HEK293 (cell line): ENCODE results near the gene BEGAIN.

Experiments used
- CTCF ChIA-PET: fragments of 350-600 bp; formaldehyde crosslinking; extraction: SDS; loops from one replicate; lab custom pipeline; 2021; ENCODE audit warnings: antibody characterized with exemption; lab: Yijun Ruan, JAX
- POLR2A ChIA-PET: fragments of 300-600 bp; formaldehyde crosslinking; extraction: SDS; loops from one replicate; lab custom pipeline; 2020; ENCODE audit warnings: antibody characterized with exemption, inconsistent platforms; lab: Yijun Ruan, JAX
- H3K27ac ChIP-seq: fragments of 200-500 bp; sonication (Bioruptor generic); 2 replicates; pipeline ENCODE4 v1.5.1; 2014; ENCODE audit warnings: low read depth, low read length, control low read depth, inconsistent platforms; ENCODE audit errors: extremely low read depth
- H3K36me3 ChIP-seq, 2 experiments: fragments of 200-500 bp in 1 of 2; sonication (Bioruptor generic) in 1 of 2; 1 replicate in 1 of 2; 2 replicates in 1 of 2; pipeline ENCODE4 v1.5.1; 2014 to 2017; ENCODE audit warnings: inconsistent platforms in 2 of 2, low read length in 2 of 2; ENCODE audit not compliant: control insufficient read depth in 2 of 2, insufficient read depth in 1 of 2
- H3K4me1 ChIP-seq: fragments of 200-500 bp; sonication (Bioruptor generic); 2 replicates; pipeline ENCODE4 v1.5.1; 2014; ENCODE audit warnings: mild to moderate bottlenecking, low read length, inconsistent platforms; ENCODE audit not compliant: control insufficient read depth, insufficient read depth
- H3K4me3 ChIP-seq: 2 replicates; pipeline ENCODE4 v1.5.1; 2011; ENCODE audit warnings: low read depth, mild to moderate bottlenecking, control low read depth, low read length, moderate library complexity
- H3K9me3 ChIP-seq: fragments of 200-500 bp; sonication (Bioruptor generic); 2 replicates; pipeline ENCODE4 v1.5.1; 2014; ENCODE audit warnings: low read depth, low read length, inconsistent platforms; ENCODE audit not compliant: control insufficient read depth, insufficient read depth
- GLIS1 ChIP-seq: fragments of 450-650 bp; formaldehyde crosslinking; IDR thresholded peaks from 2 replicates; pipeline ENCODE4 v1.5.1; 2016; ENCODE audit warnings: missing biosample characterization, missing genetic modification characterization
- MEIS1 ChIP-seq: sonication (generic); formaldehyde crosslinking; IDR thresholded peaks from 2 replicates; pipeline ENCODE4 v1.8.1; 2022; ENCODE audit warnings: missing genetic modification reagents, mild to moderate bottlenecking, borderline replicate concordance
- TCF7L2 ChIP-seq: IDR thresholded peaks from 2 replicates; pipeline ENCODE4 v1.6.1; 2011; ENCODE audit warnings: low read depth, mild to moderate bottlenecking, inconsistent platforms, low read length, moderate library complexity, borderline replicate concordance
- ZBTB20 ChIP-seq: fragments of 450-650 bp; formaldehyde crosslinking; IDR thresholded peaks from 2 replicates; pipeline ENCODE4 v1.5.1; 2016; ENCODE audit warnings: missing biosample characterization, missing genetic modification characterization
- ZFHX2 ChIP-seq: fragments of 450-650 bp; formaldehyde crosslinking; conservative IDR thresholded peaks from 2 replicates; pipeline ENCODE4 v1.5.1; 2016; ENCODE audit warnings: missing biosample characterization, missing genetic modification characterization
- ZFP37 ChIP-seq: fragments of 450-650 bp; formaldehyde crosslinking; IDR thresholded peaks from 2 replicates; pipeline ENCODE4 v1.5.1; 2016; ENCODE audit warnings: missing biosample characterization, missing genetic modification characterization
- ZFP69B ChIP-seq: fragments of 450-650 bp; formaldehyde crosslinking; IDR thresholded peaks from 2 replicates; pipeline ENCODE4 v1.5.1; 2016; ENCODE audit warnings: missing biosample characterization, missing genetic modification characterization
- ZNF175 ChIP-seq: fragments of 450-650 bp; formaldehyde crosslinking; IDR thresholded peaks from 2 replicates; pipeline ENCODE4 v1.5.1; 2016; ENCODE audit warnings: missing biosample characterization, missing genetic modification characterization
- ZNF211 ChIP-seq: fragments of 450-650 bp; formaldehyde crosslinking; IDR thresholded peaks from 2 replicates; pipeline ENCODE4 v1.5.1; 2016; ENCODE audit warnings: low read depth, missing biosample characterization, missing genetic modification characterization
- ZNF239 ChIP-seq: fragments of 450-650 bp; formaldehyde crosslinking; IDR thresholded peaks from 2 replicates; pipeline ENCODE4 v1.5.1; 2016; ENCODE audit warnings: missing biosample characterization, missing genetic modification characterization
- ZNF24 ChIP-seq: fragments of 450-650 bp; formaldehyde crosslinking; IDR thresholded peaks from 2 replicates; pipeline ENCODE4 v1.5.1; 2016; ENCODE audit warnings: missing biosample characterization, missing genetic modification characterization
- ZNF341 ChIP-seq: fragments of 450-650 bp; formaldehyde crosslinking; IDR thresholded peaks from 2 replicates; pipeline ENCODE4; 2016; ENCODE audit warnings: low read depth, missing biosample characterization, missing genetic modification characterization
- ZNF391 ChIP-seq: fragments of 450-650 bp; formaldehyde crosslinking; IDR thresholded peaks from 2 replicates; pipeline ENCODE4 v1.5.1; 2016; ENCODE audit warnings: low read depth, missing biosample characterization, missing genetic modification characterization, borderline replicate concordance
- ZNF416 ChIP-seq: fragments of 450-650 bp; formaldehyde crosslinking; IDR thresholded peaks from 2 replicates; pipeline ENCODE4 v1.5.1; 2016; ENCODE audit warnings: missing biosample characterization, missing genetic modification characterization
- ZNF473 ChIP-seq: fragments of 450-650 bp; formaldehyde crosslinking; IDR thresholded peaks from 2 replicates; pipeline ENCODE4 v1.5.1; 2017; ENCODE audit warnings: missing biosample characterization, missing genetic modification characterization
- ZNF548 ChIP-seq: fragments of 450-650 bp; formaldehyde crosslinking; IDR thresholded peaks from 2 replicates; pipeline ENCODE4 v1.5.1; 2016; ENCODE audit warnings: missing biosample characterization, missing genetic modification characterization
- ZNF549 ChIP-seq: fragments of 450-650 bp; IDR thresholded peaks from 2 replicates; pipeline ENCODE4 v1.5.1; 2018; ENCODE audit warnings: missing biosample characterization, missing genetic modification characterization, mild to moderate bottlenecking, inconsistent platforms, moderate library complexity
- ZNF560 ChIP-seq: fragments of 450-650 bp; formaldehyde crosslinking; IDR thresholded peaks from 2 replicates; pipeline ENCODE4 v1.5.1; 2017; ENCODE audit warnings: missing biosample characterization, missing genetic modification characterization, borderline replicate concordance
- ZNF571 ChIP-seq: fragments of 450-650 bp; formaldehyde crosslinking; IDR thresholded peaks from 2 replicates; pipeline ENCODE4 v1.5.0; 2017; ENCODE audit warnings: missing biosample characterization, missing genetic modification characterization
- ZNF585B ChIP-seq: fragments of 450-650 bp; formaldehyde crosslinking; IDR thresholded peaks from 2 replicates; pipeline ENCODE4 v1.5.1; 2016; ENCODE audit warnings: missing biosample characterization, missing genetic modification characterization
- ZNF785 ChIP-seq: fragments of 450-650 bp; formaldehyde crosslinking; IDR thresholded peaks from 2 replicates; pipeline ENCODE4 v1.5.1; 2016; ENCODE audit warnings: missing biosample characterization, missing genetic modification characterization
- ZNF792 ChIP-seq: fragments of 450-650 bp; formaldehyde crosslinking; IDR thresholded peaks from 2 replicates; pipeline ENCODE4 v1.5.1; 2016; ENCODE audit warnings: missing biosample characterization, missing genetic modification characterization
- ZNF843 ChIP-seq: fragments of 450-650 bp; formaldehyde crosslinking; IDR thresholded peaks from 2 replicates; pipeline ENCODE4 v1.5.1; 2016; ENCODE audit warnings: missing biosample characterization, missing genetic modification characterization
- TF ChIP-seq, protein P1 (sequence below): fragments of 450-650 bp; formaldehyde crosslinking; IDR thresholded peaks from 2 replicates; pipeline ENCODE4 v1.5.1; 2016; ENCODE audit warnings: missing biosample characterization, missing genetic modification characterization, borderline replicate concordance
- TF ChIP-seq, protein P2 (sequence below): fragments of 450-650 bp; formaldehyde crosslinking; IDR thresholded peaks from 2 replicates; pipeline ENCODE4 v1.5.1; 2016; ENCODE audit warnings: missing biosample characterization, missing genetic modification characterization
- TF ChIP-seq, protein P3 (sequence below): fragments of 450-650 bp; formaldehyde crosslinking; IDR thresholded peaks from 2 replicates; pipeline ENCODE4 v1.5.0; 2017; ENCODE audit warnings: missing biosample characterization, missing genetic modification characterization, borderline replicate concordance
- TF ChIP-seq, protein P4 (sequence below): fragments of 450-650 bp; formaldehyde crosslinking; IDR thresholded peaks from 2 replicates; pipeline ENCODE4; 2016; ENCODE audit warnings: missing biosample characterization, missing genetic modification characterization
- TF ChIP-seq, protein P5 (sequence below): fragments of 450-650 bp; formaldehyde crosslinking; optimal IDR thresholded peaks from 2 replicates; pipeline ENCODE3; 2016; ENCODE audit warnings: missing biosample characterization, mild to moderate bottlenecking, missing genetic modification characterization

The BEGAIN gene

DNA sequence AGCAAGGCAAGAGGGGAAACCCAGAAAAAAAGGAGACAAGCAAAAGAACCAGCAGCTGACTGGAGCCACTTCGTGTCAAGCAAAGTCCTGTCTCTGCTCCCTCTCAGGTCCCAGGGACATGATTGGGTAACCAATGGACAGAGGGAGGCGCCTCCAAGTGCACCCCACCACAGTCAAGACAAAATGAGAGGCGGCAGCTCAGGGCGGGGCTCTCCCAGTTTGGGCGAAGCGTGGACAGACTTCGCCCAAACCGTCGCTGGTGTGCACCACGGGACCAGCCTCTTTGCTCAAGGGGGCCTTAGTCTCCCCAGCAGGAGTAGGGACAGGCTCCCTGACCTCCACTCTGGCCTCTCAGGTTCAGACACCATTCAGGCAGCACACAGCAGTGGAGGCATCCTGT is 1.5 kb upstream of the BEGAIN start:
- Histone ChIP-seq H3K4me1 (no peaks in the 10 kb centered on the region), H3K4me3 (no peak overlapping the region), H3K27ac (no peak overlapping the region), H3K9me3 (no peaks in the 10 kb centered on the region), H3K36me3 (no peaks in the 10 kb centered on the region)
- POLR2A ChIA-PET, result no interaction called here
- CTCF ChIA-PET, result interaction anchor here (0.7 to 1.0 kb wide), 2 partner anchors 149 to 199 kb away, joined by 3 read pairs; no protein-coding TSS in a partner anchor
- TF ChIP-seq ZNF239 (tag by site-specific recombination), result no peak
- TF ChIP-seq ZNF391, result no peak
- TF ChIP-seq ZNF785 (tag by site-specific recombination), result no peak
- no peak for TF ChIP-seq ZNF843
- TF ChIP-seq, protein P1, sequence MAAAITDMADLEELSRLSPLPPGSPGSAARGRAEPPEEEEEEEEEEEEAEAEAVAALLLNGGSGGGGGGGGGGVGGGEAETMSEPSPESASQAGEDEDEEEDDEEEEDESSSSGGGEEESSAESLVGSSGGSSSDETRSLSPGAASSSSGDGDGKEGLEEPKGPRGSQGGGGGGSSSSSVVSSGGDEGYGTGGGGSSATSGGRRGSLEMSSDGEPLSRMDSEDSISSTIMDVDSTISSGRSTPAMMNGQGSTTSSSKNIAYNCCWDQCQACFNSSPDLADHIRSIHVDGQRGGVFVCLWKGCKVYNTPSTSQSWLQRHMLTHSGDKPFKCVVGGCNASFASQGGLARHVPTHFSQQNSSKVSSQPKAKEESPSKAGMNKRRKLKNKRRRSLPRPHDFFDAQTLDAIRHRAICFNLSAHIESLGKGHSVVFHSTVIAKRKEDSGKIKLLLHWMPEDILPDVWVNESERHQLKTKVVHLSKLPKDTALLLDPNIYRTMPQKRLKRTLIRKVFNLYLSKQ, result no peak

DNA sequence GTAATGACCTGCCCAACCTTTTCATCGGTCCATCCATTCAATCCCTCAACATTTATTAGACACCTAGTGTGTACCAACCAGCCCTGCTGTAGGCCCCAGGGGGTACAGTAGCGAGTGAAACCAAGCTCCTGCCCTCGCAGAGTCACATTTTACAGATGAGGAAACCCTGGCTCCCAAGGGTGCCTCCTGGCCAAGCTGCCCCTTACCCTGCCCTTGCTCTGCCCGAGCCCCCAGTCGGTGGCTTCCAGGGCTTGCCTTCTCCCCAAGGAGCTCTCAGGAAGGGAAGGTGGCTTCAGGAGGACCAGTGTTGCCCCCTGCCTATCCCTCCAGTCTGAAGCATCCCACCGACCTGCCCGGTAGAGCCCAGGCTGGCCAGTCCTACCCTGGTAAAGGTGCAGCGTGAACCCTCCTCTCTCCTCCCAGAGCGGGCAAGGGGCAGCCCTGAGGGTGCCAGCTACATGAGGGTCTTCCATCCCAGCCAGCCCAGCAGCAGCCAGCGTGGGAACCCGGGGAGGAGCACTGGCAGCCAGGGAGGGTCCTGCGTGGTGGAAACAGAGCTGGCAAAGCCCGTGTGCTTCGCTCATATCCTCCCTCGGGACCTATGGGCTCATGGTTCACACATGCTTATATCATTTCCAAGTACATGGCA is 670 bp upstream of the BEGAIN start:
- POLR2A ChIA-PET, result no interaction called here
- CTCF ChIA-PET, result interaction anchor here (0.7 to 1.0 kb wide), 2 partner anchors 198 to 1199 kb away, joined by 3 read pairs; no protein-coding TSS in a partner anchor
- Histone ChIP-seq H3K9me3 (no peaks in the 10 kb centered on the region), H3K4me3 (no peak overlapping the region; the same call in none of the 2 replicates), H3K36me3 (no peaks in the 10 kb centered on the region), H3K27ac (no peak overlapping the region), H3K4me1 (no peaks in the 10 kb centered on the region)
- TF ChIP-seq ZNF585B (tag by site-specific recombination), result no peak
- TF ChIP-seq, protein P2, sequence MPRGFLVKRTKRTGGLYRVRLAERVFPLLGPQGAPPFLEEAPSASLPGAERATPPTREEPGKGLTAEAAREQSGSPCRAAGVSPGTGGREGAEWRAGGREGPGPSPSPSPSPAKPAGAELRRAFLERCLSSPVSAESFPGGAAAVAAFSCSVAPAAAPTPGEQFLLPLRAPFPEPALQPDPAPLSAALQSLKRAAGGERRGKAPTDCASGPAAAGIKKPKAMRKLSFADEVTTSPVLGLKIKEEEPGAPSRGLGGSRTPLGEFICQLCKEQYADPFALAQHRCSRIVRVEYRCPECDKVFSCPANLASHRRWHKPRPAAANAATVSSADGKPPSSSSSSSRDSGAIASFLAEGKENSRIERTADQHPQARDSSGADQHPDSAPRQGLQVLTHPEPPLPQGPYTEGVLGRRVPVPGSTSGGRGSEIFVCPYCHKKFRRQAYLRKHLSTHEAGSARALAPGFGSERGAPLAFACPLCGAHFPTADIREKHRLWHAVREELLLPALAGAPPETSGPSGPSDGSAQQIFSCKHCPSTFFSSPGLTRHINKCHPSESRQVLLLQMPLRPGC (tag by site-specific recombination), result no peak
- TF ChIP-seq ZNF175 (tag by site-specific recombination), result no peak
- no peak for TF ChIP-seq ZNF211 (tag by site-specific recombination)
- TF ChIP-seq, protein P3, sequence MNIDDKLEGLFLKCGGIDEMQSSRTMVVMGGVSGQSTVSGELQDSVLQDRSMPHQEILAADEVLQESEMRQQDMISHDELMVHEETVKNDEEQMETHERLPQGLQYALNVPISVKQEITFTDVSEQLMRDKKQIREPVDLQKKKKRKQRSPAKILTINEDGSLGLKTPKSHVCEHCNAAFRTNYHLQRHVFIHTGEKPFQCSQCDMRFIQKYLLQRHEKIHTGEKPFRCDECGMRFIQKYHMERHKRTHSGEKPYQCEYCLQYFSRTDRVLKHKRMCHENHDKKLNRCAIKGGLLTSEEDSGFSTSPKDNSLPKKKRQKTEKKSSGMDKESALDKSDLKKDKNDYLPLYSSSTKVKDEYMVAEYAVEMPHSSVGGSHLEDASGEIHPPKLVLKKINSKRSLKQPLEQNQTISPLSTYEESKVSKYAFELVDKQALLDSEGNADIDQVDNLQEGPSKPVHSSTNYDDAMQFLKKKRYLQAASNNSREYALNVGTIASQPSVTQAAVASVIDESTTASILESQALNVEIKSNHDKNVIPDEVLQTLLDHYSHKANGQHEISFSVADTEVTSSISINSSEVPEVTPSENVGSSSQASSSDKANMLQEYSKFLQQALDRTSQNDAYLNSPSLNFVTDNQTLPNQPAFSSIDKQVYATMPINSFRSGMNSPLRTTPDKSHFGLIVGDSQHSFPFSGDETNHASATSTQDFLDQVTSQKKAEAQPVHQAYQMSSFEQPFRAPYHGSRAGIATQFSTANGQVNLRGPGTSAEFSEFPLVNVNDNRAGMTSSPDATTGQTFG (tag by site-specific recombination), result no peak
- no peak for TF ChIP-seq ZNF548 (tag by site-specific recombination)
- TF ChIP-seq ZFHX2, result no peak
- TF ChIP-seq ZFP37 (tag by site-specific recombination), result no peak
- TF ChIP-seq, protein P4, sequence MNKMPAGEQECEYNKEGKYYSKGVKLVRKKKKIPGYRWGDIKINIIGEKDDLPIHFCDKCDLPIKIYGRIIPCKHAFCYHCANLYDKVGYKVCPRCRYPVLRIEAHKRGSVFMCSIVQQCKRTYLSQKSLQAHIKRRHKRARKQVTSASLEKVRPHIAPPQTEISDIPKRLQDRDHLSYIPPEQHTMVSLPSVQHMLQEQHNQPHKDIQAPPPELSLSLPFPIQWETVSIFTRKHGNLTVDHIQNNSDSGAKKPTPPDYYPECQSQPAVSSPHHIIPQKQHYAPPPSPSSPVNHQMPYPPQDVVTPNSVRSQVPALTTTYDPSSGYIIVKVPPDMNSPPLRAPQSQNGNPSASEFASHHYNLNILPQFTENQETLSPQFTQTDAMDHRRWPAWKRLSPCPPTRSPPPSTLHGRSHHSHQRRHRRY (tag by site-specific recombination), result no peak
- peak; percentile 6 for TF ChIP-seq ZNF24
- peak; percentile 66 for TF ChIP-seq GLIS1 (tag by site-specific recombination)
- 0 out of 2 replicates have a peak, but pooled peaks have one; percentile 42 for TF ChIP-seq ZBTB20 (tag by site-specific recombination)
- TF ChIP-seq ZNF549 (tag by site-specific recombination), result no peak
- TF ChIP-seq, protein P5, sequence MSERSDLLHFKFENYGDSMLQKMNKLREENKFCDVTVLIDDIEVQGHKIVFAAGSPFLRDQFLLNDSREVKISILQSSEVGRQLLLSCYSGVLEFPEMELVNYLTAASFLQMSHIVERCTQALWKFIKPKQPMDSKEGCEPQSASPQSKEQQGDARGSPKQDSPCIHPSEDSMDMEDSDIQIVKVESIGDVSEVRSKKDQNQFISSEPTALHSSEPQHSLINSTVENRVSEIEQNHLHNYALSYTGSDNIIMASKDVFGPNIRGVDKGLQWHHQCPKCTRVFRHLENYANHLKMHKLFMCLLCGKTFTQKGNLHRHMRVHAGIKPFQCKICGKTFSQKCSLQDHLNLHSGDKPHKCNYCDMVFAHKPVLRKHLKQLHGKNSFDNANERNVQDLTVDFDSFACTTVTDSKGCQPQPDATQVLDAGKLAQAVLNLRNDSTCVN (tag by site-specific recombination), result peak; percentile 14
- 0 out of 2 replicates have a peak, but pooled peaks have one; percentile 21 for TF ChIP-seq ZFP69B (tag by site-specific recombination)
- TF ChIP-seq TCF7L2, result no peak
- peak; percentile 87; the same call in 1 of the 2 replicates for TF ChIP-seq ZNF792 (tag by site-specific recombination)
- no peak for TF ChIP-seq ZNF416
- TF ChIP-seq ZNF560 (tag by site-specific recombination), result no peak
- no peak for TF ChIP-seq MEIS1 (CRISPR knock-in tag)
- no peak for TF ChIP-seq ZNF473 (tag by site-specific recombination)
- no peak for TF ChIP-seq ZNF571 (tag by site-specific recombination)
- TF ChIP-seq ZNF341, result no peak
